D721Med (cell line): ENCODE data around the gene POU3F1.
"Not testable (repeated sequence)": the region's sequence is repeated elsewhere in the genome, so short reads cannot be mapped to it uniquely, and the experiment has no call there.

Source experiments
- DNase-seq: peaks from one replicate; pipeline ENCODE4 v3.0.0; 2011; ENCODE audit warnings: low spot score; ENCODE audit not compliant: insufficient read length
- FAIRE-seq: peaks from 2 replicates; lab custom pipeline; 2011; peaks lifted over from hg19 to GRCh38; lab: Jason Lieb, UNC
- CTCF ChIP-seq: IDR thresholded peaks from 2 replicates; pipeline ENCODE4 v1.5.1; 2012; ENCODE audit warnings: mild to moderate bottlenecking, control low read depth; ENCODE audit not compliant: insufficient read depth; ENCODE audit errors: missing control alignments

POU3F1 gene

GRCh38 chr1:38043036-38043747, 3.4 kb downstream of the POU3F1 start:
- no peak for TF ChIP-seq CTCF
- DNase-seq, result no peak
- no peak for FAIRE-seq

- FAIRE-seq, result no peak
- DNase-seq, result no peak
- no peak for TF ChIP-seq CTCF
Observed at GRCh38 chr1:38041936-38042834, 4.4 kb downstream of the POU3F1 start.

GRCh38 chr1:38039331-38040088, 7.1 kb downstream of the POU3F1 start:
- TF ChIP-seq CTCF, result no peak
- DNase-seq, result no peak
- FAIRE-seq, result no peak

- DNase-seq, result no peak
- TF ChIP-seq CTCF, result no peak
- FAIRE-seq, result no peak
Observed at GRCh38 chr1:38038861-38039260, 7.7 kb downstream of the POU3F1 start.

- DNase-seq (no peak), FAIRE-seq (no peak)
- TF ChIP-seq CTCF, result peak; percentile 30
Observed at GRCh38 chr1:38037221-38037939, 9.2 kb downstream of the POU3F1 start.

GRCh38 chr1:38034871-38035270, 11.7 kb downstream of the POU3F1 start:
- DNase-seq (no peak), FAIRE-seq (no peak)
- TF ChIP-seq CTCF, result no peak

- DNase-seq, FAIRE-seq: not testable (repeated sequence)
Observed at GRCh38 chr1:38032992-38033391, 13.6 kb downstream of the POU3F1 start.
